Mesothelial cell of epicardium (in vitro differentiated cells): ENCODE data around the gene XIRP2. TPM values are rescaled to one million over a fixed set of nuclear protein-coding genes. Genes with fewer than 3 reads are reported as not detected.

Experiments used
- DNase-seq, 2 experiments: peaks; one replicate each; pipeline ENCODE4 v3.0.0; 2021; ENCODE audit warnings: low spot score in 2 of 2; ENCODE audit not compliant: unreplicated experiment in 2 of 2
- H3K27ac Mint-ChIP-seq: 2 replicates; pipeline ENCODE4 v1.8.0; 2021; ENCODE audit warnings: mixed read lengths
- H3K27me3 Mint-ChIP-seq: 2 replicates; pipeline ENCODE4 v1.8.0; 2021; ENCODE audit warnings: low read depth, mixed read lengths
- H3K36me3 Mint-ChIP-seq: 2 replicates; pipeline ENCODE4 v1.8.0; 2021; ENCODE audit warnings: mixed read lengths
- H3K4me1 Mint-ChIP-seq: 2 replicates; pipeline ENCODE4 v1.8.0; 2021; ENCODE audit warnings: mixed read lengths
- H3K4me3 Mint-ChIP-seq: 2 replicates; pipeline ENCODE4 v1.8.0; 2021; ENCODE audit warnings: mild to moderate bottlenecking, moderate library complexity, mixed read lengths
- H3K9me3 Mint-ChIP-seq: 2 replicates; pipeline ENCODE4 v1.8.0; 2021; ENCODE audit warnings: mixed read lengths
- CTCF ChIP-seq: fragments of 200-600 bp; sonication (generic); IDR thresholded peaks from one replicate; pipeline ENCODE4 v1.5.0; 2021; ENCODE audit warnings: antibody characterized with exemption; ENCODE audit not compliant: unreplicated experiment
- total RNA-seq: library from RNA; stranded (reverse); gene quantifications from 3 replicates; pipeline ENCODE4 v1.2.1, GENCODE V29; 2021

XIRP2 gene
- total RNA-seq, 1 donor from 2014 or later: not detected

GRCh38 chr2:167292430-167293171 is 404.3 kb downstream of the XIRP2 start, which contains the start of gene B3GALT1:
B3GALT1 (plus strand) TSS chr2:167293001.
- Mint-ChIP-seq H3K36me3 (no peaks in the 10 kb centered on the region), H3K4me3 (peak within 1 kb of the TSS; percentile 73), H3K27me3 (peaks cover 75% of the 10 kb centered on the region), H3K27ac (peak within 1 kb of the TSS; percentile 71), H3K4me1 (peaks cover 14% of the 10 kb centered on the region), H3K9me3 (no peaks in the 10 kb centered on the region)
- TF ChIP-seq CTCF: no peak
- DNase-seq: peak; percentile 77 to 91

- Mint-ChIP-seq H3K27ac (no peak overlapping the region), H3K36me3 (no peaks in the 10 kb centered on the region), H3K9me3 (no peaks in the 10 kb centered on the region), H3K4me3 (peak overlapping the region; percentile 72), H3K27me3 (peaks cover 76% of the 10 kb centered on the region), H3K4me1 (peaks cover 14% of the 10 kb centered on the region)
- DNase-seq: peak; percentile 22 to 42
- TF ChIP-seq CTCF: no peak
These were observed 405.0 kb downstream of the XIRP2 start for GRCh38 chr2:167293172-167293781.

- peak overlapping the region; percentile 72 for H3K4me3 Mint-ChIP-seq
These were observed 405.9 kb downstream of the XIRP2 start for GRCh38 chr2:167293943-167294775.

GRCh38 chr2:167294776-167295140 is 406.5 kb downstream of the XIRP2 start:
- TF ChIP-seq CTCF: no peak
- Mint-ChIP-seq H3K9me3 (no peaks in the 10 kb centered on the region), H3K36me3 (no peaks in the 10 kb centered on the region), H3K27me3 (peaks cover 70% of the 10 kb centered on the region), H3K4me1 (peaks cover 14% of the 10 kb centered on the region), H3K27ac (no peak overlapping the region), H3K4me3 (peak overlapping the region; percentile 63)
- DNase-seq: no peak

More at GRCh38 chr2:167293943-167294775, 405.9 kb downstream of the XIRP2 start:
- Mint-ChIP-seq H3K27ac (no peak overlapping the region), H3K27me3 (peaks cover 73% of the 10 kb centered on the region), H3K9me3 (no peaks in the 10 kb centered on the region), H3K4me1 (peaks cover 14% of the 10 kb centered on the region), H3K36me3 (no peaks in the 10 kb centered on the region)
- no peak for DNase-seq
- no peak for TF ChIP-seq CTCF

- Mint-ChIP-seq H3K27me3 (peaks cover 50% of the 10 kb centered on the region), H3K36me3 (no peaks in the 10 kb centered on the region), H3K9me3 (no peaks in the 10 kb centered on the region), H3K27ac (no peak overlapping the region), H3K4me1 (peaks cover 12% of the 10 kb centered on the region), H3K4me3 (no peak overlapping the region)
- no peak for TF ChIP-seq CTCF
- no peak for DNase-seq
These were observed 409.0 kb downstream of the XIRP2 start for GRCh38 chr2:167297292-167297691.
